ENCODE results near the gene ANKRD52.

GRCh38 chr12:56274299-56274698 is 16.1 kb upstream of the ANKRD52 start:
- TF ChIP-seq CTCF (IDR thresholded peaks at IDR 0.05; ENCODE audit: low read depth, low read length) (no peak), EZH2phosphoT487 (IDR thresholded peaks at IDR 0.05; ENCODE audit: low read depth) (no peak)

All from OCI-LY3 (cell line).